Central memory CD8-positive, alpha-beta T cell (primary cell): ENCODE results near the gene OPCML.

Experiments
- ATAC-seq: fragments of 150-1000 bp; cut with Tn5 transposase; replicated peaks from 2 replicates; pipeline ENCODE4 v1.10.0; 2022; ENCODE audit warnings: mild to moderate bottlenecking, moderate FRiP score, moderate number of reproducible peaks; ENCODE audit not compliant: poor library complexity, severe bottlenecking; ENCODE audit errors: extremely low read depth
- DNase-seq, 2 donors: peaks; one replicate each; pipeline ENCODE4 v3.0.0; 2021; ENCODE audit warnings: low spot score in 2 of 2
- H3K27ac Mint-ChIP-seq: one replicate; pipeline ENCODE4 v1.8.0; 2022; ENCODE audit warnings: low read depth, mild to moderate bottlenecking, moderate library complexity, mixed read lengths
- H3K27me3 Mint-ChIP-seq: one replicate; pipeline ENCODE4 v1.8.0; 2022; ENCODE audit warnings: mixed read lengths
- H3K36me3 Mint-ChIP-seq: one replicate; pipeline ENCODE4 v1.8.0; 2022; ENCODE audit warnings: mild to moderate bottlenecking, moderate library complexity, mixed read lengths; ENCODE audit not compliant: insufficient read depth
- H3K4me1 Mint-ChIP-seq: one replicate; pipeline ENCODE4 v1.8.0; 2022; ENCODE audit warnings: mixed read lengths
- H3K4me3 Mint-ChIP-seq: one replicate; pipeline ENCODE4 v1.8.0; 2022; ENCODE audit warnings: mild to moderate bottlenecking, moderate library complexity, mixed read lengths
- H3K9me3 Mint-ChIP-seq: one replicate; pipeline ENCODE4 v1.8.0; 2022; ENCODE audit warnings: mixed read lengths

The OPCML gene

GRCh38 chr11:133531971-133532651 is at the start of gene OPCML:
Gene OPCML (minus strand): TSS chr11:133532501.
- Mint-ChIP-seq H3K27me3 (peaks cover 55% of the 10 kb centered on the region), H3K4me3 (no peak within 1 kb of the TSS), H3K36me3 (no peaks in the 10 kb centered on the region), H3K9me3 (no peaks in the 10 kb centered on the region), H3K4me1 (no peaks in the 10 kb centered on the region), H3K27ac (no peak within 1 kb of the TSS)
- ATAC-seq (no peak), DNase-seq (no peak)

- Mint-ChIP-seq H3K36me3 (no peaks in the 10 kb centered on the region), H3K4me3 (no peak overlapping the region), H3K27me3 (peaks cover under 1% of the 10 kb centered on the region), H3K27ac (no peak overlapping the region), H3K9me3 (peaks cover 11% of the 10 kb centered on the region), H3K4me1 (no peaks in the 10 kb centered on the region)
- ATAC-seq (no peak), DNase-seq (no peak)
Measured at GRCh38 chr11:133581091-133581490, 48.8 kb upstream of the OPCML start.

- DNase-seq (no peak), ATAC-seq (no peak)
- Mint-ChIP-seq H3K9me3 (peaks cover 11% of the 10 kb centered on the region), H3K4me1 (no peaks in the 10 kb centered on the region), H3K36me3 (no peaks in the 10 kb centered on the region), H3K27ac (no peak overlapping the region), H3K27me3 (peaks cover 10% of the 10 kb centered on the region), H3K4me3 (no peak overlapping the region)
Measured at GRCh38 chr11:133579165-133580031, 47.1 kb upstream of the OPCML start.

DNA sequence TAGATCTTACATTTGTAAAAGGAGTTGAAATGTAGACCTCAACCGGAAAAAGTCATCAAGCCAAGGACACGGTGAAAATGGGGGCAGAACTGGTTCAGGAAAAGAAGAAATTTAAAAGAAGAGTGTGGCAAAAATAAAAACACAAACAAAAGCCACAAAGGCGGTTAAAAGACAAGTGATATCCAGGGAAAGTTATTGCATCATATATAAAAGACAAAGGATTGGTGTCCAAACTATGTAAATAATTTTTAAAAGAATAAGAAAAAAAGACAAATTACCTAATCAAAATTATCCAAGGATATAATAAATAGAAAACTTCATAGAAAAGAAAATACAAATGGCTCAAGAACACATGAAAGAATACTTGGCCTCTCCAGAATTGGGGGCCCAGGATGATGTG is 45.1 kb upstream of the OPCML start:
- Mint-ChIP-seq H3K27ac (no peak overlapping the region), H3K27me3 (peaks cover 10% of the 10 kb centered on the region), H3K4me1 (no peaks in the 10 kb centered on the region), H3K36me3 (no peaks in the 10 kb centered on the region), H3K4me3 (no peak overlapping the region), H3K9me3 (peaks cover 6% of the 10 kb centered on the region)
- ATAC-seq (no peak), DNase-seq (no peak)

GRCh38 chr11:133576351-133576750 is 44.0 kb upstream of the OPCML start:
- H3K27me3 Mint-ChIP-seq = peaks cover 10% of the 10 kb centered on the region
- H3K27ac Mint-ChIP-seq = no peak overlapping the region
- H3K4me1 Mint-ChIP-seq = no peaks in the 10 kb centered on the region
- no peak for ATAC-seq
- H3K9me3 Mint-ChIP-seq = peaks cover 6% of the 10 kb centered on the region
- no peak overlapping the region for H3K4me3 Mint-ChIP-seq
- H3K36me3 Mint-ChIP-seq = no peaks in the 10 kb centered on the region
- no peak for DNase-seq

DNA sequence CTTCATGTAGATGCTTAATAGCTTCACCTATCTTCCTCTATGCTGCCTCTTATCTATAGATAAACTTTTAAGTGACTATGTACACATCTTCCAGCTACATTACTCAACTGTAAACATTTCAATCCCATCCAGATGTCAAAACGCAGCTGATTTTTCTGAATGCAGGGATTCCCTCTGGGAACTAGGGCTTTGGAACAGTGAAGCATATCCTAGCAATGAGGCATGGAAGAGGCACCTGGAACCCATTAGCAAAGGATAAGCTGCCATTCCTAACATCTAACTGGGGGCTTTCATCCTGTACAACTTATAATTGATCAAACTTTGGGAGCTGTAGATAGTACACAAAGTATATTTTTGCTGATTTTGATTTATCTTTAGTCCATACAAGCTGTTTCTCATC is 40.8 kb upstream of the OPCML start:
- no peaks in the 10 kb centered on the region for H3K9me3 Mint-ChIP-seq
- no peak overlapping the region for H3K4me3 Mint-ChIP-seq
- ATAC-seq = no peak
- H3K4me1 Mint-ChIP-seq = no peaks in the 10 kb centered on the region
- H3K27me3 Mint-ChIP-seq = peaks cover 10% of the 10 kb centered on the region
- H3K27ac Mint-ChIP-seq = no peak overlapping the region
- DNase-seq = no peak
- H3K36me3 Mint-ChIP-seq = no peaks in the 10 kb centered on the region

GRCh38 chr11:133570376-133570775 is 38.1 kb upstream of the OPCML start:
- Mint-ChIP-seq H3K36me3 (no peaks in the 10 kb centered on the region), H3K4me3 (no peak overlapping the region), H3K9me3 (no peaks in the 10 kb centered on the region), H3K27ac (no peak overlapping the region), H3K27me3 (peaks cover 3% of the 10 kb centered on the region), H3K4me1 (no peaks in the 10 kb centered on the region)
- DNase-seq = no peak
- ATAC-seq = no peak

DNA sequence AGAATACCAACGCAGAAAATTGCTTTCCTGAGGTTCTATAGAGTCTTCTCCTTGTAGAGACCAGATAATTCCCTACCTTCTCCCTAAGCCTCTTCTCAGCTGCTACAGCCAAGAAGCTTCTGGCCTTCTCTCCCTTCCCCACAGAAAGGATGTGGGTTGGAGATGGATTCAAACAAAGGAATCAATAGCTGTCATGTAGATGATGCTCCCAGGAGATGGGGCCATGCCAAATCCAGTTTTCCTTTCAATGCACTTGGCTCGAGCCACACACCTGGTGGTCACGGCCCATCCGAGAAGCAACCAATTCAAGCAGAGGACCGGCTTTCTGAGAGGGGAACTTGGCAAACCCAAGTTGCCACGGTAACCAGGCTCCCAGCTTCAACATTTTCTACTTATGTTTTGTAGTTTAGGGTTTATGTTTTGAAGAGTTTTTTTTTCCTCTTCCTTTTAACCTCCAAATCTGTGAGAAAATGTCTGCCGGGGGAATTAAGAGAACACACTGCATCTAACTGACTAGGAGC is 31.3 kb upstream of the OPCML start:
- Mint-ChIP-seq H3K4me3 (no peak overlapping the region), H3K27me3 (no peaks in the 10 kb centered on the region), H3K4me1 (no peaks in the 10 kb centered on the region), H3K27ac (no peak overlapping the region), H3K9me3 (peaks cover 5% of the 10 kb centered on the region), H3K36me3 (no peaks in the 10 kb centered on the region)
- DNase-seq = no peak
- no peak for ATAC-seq

GRCh38 chr11:133560472-133560855 is 28.2 kb upstream of the OPCML start:
- peaks cover 15% of the 10 kb centered on the region for H3K9me3 Mint-ChIP-seq
- no peaks in the 10 kb centered on the region for H3K4me1 Mint-ChIP-seq
- H3K27me3 Mint-ChIP-seq = no peaks in the 10 kb centered on the region
- DNase-seq (no peak), ATAC-seq (no peak)
- no peaks in the 10 kb centered on the region for H3K36me3 Mint-ChIP-seq
- H3K27ac Mint-ChIP-seq = no peak overlapping the region
- H3K4me3 Mint-ChIP-seq = no peak overlapping the region

DNA sequence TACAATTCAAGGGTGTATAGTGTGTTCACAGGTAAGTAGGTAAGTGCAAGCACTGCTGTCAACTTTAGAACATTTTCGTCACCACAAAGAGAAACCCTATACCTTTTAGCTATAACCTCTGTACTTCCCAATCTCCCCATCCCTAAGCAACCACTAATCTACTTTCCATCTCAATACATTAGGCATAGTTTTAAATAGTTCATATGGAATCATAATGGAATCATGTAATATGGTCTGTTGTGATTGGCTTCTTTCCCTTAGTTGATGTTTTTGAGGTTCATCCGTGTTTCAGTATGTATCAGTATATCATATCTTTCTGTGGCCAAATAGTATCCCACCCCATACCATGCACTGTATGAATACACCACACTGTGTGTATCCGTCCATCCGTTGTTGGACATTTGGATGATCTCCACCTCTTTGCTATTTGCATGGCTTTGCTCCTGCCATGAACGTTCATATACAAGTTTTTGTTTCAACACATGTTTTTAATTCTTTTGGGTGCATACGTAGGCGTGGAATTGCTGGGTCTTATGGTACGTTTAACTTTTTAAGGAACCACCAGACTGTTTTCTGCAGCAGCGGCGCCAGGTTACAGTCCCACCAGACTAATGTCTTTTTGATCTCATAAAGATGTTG is 27.7 kb upstream of the OPCML start:
- Mint-ChIP-seq H3K9me3 (peaks cover 15% of the 10 kb centered on the region), H3K27ac (no peak overlapping the region), H3K4me1 (no peaks in the 10 kb centered on the region), H3K27me3 (no peaks in the 10 kb centered on the region), H3K36me3 (no peaks in the 10 kb centered on the region), H3K4me3 (no peak overlapping the region)
- ATAC-seq (no peak), DNase-seq (no peak)

- no peak for ATAC-seq
- no peak overlapping the region for H3K27ac Mint-ChIP-seq
- H3K4me3 Mint-ChIP-seq = no peak overlapping the region
- H3K9me3 Mint-ChIP-seq = peaks cover 15% of the 10 kb centered on the region
- H3K27me3 Mint-ChIP-seq = no peaks in the 10 kb centered on the region
- no peak for DNase-seq
- no peaks in the 10 kb centered on the region for H3K36me3 Mint-ChIP-seq
- H3K4me1 Mint-ChIP-seq = no peaks in the 10 kb centered on the region
Measured at GRCh38 chr11:133559382-133559781, 27.1 kb upstream of the OPCML start.

GRCh38 chr11:133555034-133555433 is 22.7 kb upstream of the OPCML start:
- DNase-seq = no peak
- Mint-ChIP-seq H3K9me3 (peaks cover 14% of the 10 kb centered on the region), H3K27ac (no peak overlapping the region), H3K4me1 (no peaks in the 10 kb centered on the region), H3K36me3 (no peaks in the 10 kb centered on the region), H3K27me3 (no peaks in the 10 kb centered on the region), H3K4me3 (no peak overlapping the region)
- ATAC-seq = no peak
